Measurements from ENCODE around the gene TSACC.
A peak's percentile ranks its signal among the peaks of the same experiment; 100 is the strongest.

TSACC gene

DNA sequence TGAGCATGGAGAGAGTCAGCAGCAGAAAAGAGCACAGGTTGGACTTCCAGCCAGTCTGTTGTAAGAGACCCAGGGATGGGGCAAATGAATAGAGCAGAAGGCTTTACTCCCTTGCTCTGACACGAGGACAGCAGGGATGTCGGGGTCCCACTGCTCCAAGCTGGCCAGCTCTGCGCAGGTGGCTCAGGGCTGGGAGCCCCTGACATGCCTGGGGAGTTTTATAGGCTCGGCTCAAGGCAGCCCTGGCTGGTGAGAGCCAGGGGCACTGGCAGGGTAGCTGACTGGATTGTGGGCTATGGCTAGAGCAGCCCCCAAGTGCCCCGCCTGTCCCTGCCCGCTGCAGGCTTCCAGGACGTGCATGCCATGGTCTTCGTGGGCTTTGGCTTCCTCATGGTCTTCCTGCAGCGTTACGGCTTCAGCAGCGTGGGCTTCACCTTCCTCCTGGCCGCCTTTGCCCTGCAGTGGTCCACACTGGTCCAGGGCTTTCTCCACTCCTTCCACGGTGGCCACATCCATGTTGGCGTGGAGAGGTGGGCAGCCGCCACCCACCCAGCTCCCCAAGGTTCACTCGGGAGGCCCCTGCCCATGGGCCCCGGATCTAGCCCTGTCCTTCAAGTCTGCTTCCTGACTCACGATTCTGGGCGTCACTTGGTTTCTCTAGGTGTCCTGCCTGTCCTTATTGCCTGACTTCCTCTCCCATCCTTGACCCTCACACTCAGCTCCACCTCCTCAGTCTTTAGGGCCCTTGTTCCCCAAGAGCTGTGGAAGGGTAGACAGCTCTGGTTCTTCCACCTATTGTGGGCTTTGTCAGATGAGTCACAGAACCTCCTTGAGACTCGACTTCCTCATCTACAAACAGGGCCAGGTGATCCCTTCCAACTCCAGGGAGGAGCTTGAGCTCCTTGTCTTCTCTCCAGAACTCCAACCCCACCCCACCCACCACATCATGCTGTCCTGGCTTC lies 38.9 kb downstream of the TSACC start:
- no peak for DNase-seq

DNA sequence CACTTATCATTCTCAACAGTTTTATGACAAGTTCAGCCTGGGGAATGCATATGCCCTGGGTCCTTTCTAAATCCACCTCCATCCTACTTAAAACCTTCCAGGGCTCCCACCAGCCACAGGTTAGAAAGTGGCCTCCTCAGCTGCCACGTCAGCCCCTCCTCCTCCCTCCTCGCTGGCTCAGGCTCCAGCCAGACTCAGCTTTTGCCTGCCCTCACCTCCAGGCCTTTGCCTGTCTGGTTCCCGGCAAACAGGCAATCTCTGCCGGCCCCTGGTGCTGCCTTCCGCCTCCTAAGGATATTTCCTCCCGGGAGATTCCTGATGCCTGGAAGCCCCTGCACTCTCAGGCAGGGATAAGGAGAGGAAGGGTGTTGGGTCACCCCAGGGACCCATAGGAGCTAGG lies 40.2 kb downstream of the TSACC start:
- DNase-seq, result no peak

DNA sequence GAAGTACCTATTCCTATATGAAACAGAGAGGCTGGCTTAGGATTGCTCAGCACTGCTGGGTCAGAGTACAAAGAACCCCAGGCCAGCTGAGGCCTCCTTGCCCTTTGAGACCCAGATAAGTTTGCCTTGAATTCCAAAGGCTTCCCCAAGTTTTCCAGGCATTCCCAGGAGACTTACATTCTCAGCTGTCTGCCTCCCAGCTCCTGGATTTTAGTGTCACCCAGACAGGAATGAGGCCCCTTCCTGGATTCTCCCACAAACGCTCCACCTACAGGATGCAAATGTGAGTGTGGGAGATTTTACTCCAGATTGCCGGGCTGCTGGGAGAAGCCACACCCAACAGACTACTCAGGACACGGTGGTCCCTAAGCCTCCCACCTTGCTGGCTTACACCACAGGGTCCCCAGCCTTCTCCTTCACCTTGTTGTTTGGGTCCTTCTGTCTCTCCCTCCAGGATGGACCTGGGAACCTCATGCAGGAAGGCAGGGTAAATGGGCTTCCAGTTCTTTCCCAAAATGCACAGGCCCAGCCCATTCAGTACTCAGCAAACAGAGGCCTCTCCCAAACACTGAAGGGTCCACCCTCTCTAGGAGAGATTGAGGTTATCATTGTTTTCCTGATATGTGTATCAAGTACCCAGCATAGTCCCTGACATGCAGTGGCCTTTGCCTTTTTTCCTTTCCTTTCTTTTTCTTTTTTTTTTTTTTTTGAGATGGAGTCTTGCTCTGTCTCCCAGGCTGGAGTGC lies 41.3 kb downstream of the TSACC start:
- DNase-seq, result no peak

DNA sequence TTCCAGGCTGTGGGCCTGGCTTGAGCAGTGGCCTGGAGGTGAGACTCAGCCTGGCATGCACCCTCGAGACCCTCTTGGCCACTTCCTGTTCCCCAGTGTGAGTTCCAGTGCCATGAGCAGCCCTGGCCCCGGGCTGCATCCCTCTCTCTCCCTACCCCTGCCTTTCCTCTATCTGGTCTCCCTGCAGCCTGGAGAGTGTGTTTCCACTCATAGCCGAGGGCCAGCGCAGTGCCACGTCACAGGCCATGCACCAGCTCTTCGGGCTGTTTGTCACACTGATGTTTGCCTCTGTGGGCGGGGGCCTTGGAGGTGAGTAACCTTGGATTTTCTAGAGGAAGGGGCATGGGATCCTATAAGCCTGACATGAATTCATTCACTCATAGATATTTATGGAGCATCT lies 44.2 kb downstream of the TSACC start:
- DNase-seq, result no peak

DNA sequence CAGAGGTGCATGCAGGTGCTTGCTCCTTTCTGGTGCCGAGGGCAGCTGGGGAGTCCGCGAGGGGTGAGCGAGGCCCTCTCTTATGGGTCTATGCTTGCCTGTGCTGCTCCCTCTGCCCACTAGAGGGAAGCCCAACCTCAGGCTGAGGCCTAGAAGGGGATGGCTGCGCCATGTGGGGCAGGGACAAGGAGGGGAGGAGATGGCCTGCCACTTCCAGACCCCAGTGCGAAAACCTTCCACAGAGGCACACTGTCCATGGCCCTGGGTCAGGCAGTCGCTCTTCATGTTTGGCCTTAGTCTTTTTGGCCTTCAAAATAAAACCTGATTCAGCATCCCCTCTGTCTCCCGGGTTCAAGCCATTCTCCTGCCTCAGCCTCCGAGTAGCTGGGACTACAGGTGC lies 44.7 kb downstream of the TSACC start:
- peak; percentile 76 for DNase-seq

DNA sequence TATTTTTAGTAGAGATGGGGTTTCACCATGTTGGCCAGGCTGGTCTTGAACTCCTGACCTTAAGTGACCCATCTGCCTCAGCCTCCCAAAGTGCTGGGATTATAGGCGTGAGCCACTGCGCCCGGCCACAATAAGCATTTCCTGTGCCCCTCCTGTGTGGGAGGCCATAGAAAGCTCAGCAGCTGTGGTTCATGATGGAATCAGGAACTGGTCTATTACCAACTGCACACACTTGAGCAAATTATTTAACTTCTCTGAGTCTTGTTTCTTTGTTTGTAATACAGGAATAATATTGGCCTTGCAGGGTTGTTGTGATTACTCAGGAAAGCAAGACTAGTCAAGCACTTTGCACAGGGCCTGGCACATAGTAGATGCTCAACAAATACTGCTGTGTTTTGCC lies 45.7 kb downstream of the TSACC start:
- no peak for DNase-seq

DNA sequence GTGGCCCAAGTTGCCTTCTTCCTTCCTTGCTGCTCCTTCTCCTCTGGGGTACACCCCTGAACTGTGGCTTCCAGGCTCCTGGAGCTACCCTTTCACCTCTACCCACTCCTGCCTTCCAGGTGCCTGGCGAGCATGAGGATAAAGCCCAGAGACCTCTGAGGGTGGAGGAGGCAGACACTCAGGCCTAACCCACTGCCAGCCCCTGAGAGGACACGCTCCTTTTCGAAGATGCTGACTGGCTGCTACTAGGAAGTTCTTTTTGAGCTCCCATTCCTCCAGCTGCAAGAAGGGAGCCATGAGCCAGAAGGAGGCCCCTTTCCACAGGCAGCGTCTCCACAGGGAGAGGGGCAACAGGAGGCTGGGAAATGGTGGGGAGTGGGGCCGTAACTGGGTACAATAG lies 46.3 kb downstream of the TSACC start:
- DNase-seq, result no peak

DNA sequence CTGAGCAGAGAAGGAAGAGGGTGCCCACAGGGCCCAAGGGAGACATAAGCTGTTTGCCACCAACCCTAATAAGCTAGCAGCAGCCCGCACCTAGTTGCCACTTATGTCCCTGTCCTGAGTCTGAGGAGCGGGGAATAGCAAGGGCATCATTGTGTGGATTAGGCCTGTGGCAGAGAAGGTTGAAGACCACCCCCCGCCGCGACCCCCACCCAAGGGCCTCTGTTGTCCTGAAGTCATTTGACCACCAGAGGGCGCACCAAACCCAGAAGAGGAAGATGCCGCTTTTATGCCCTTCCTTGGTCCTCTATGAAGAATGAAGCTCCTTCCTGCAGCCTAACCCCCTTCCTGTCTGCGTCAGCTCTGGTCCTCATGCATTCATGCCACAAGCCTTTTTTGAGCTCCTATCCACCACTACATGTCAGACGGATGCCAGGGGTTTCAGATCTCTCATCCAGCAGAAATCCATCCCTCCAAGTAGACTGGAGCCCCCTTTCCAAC lies 47.3 kb downstream of the TSACC start:
- DNase-seq, result peak; percentile 40

DNA sequence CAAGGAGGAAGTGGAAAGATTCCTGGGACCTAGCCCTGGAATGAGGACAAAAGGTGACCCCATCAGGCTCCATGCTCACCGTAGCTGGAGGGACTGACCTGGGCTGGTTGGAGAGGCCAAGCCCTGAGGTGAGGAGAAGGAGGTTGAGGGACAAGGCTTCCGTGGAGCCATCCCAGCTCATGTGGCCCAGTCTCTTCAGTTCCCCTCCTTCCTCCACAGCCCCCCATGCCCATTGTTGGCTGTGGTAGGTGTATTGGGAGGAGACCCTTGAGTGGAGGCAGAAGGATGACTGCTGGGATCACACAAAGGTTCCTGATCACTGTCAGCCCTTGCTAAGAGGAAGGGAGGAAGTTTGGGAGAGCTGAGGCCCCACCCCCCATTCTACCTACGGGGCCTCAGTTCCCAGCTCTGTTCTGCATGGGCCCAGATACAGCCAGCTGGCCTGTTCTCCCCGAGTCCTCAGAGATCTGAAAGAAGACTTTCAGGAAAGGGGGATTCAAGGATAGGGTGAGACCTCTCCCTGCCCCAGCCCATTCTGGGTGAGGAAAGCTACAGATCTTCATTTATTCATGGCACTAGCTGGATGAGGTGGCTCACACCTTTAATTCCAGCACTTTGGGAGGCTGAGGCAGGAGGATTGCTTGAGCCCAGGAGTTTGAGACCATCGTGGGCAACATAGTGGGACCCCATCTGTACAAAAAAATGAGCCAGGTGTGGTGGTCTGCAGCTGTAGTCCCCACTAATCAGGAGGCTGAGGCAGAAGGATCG lies 48.0 kb downstream of the TSACC start:
- no peak for DNase-seq

DNA sequence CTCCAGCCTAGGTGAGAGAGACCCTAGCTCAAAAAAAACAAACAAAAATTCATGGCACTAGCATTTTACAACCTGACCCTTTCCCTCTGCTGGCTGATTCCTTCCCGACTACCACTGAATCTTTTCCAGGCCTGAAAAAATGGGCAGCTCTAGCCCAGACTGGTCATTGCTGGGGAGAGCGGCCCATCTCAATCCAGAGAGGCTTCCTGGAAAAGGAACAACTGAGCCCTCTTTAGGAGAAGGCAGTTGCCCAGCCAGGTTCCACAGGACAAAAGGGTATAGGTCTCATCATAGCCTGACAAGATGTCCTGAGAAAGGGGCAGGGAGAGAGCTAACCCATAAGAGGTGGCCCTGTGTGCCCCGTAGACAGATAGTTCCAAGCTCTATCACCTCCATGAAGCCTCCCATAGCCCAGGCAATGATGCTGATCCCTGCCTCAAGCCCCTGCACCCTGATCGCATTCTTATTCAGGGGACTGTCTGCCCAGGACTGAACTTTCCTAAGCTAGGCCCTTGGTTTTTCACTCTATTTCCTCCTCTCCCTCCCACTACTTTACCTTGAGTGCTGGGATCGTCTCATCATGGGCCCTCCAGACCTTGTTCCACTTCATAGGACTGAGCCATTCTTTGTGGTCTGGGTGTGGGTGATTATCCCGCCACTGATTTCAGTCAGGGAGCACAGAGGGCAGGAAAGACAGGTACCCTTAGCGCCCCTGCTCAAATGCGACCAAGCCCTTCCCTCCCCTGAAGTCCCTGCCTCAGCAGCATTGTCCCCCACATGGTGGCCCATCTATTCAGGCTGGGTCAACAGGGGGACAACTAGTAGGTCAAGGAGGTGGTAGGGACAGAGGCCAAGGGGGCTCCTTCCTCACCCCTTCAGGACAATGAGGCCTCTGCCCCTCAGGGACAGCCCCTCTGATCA lies 48.9 kb downstream of the TSACC start:
- no peak for DNase-seq

DNA sequence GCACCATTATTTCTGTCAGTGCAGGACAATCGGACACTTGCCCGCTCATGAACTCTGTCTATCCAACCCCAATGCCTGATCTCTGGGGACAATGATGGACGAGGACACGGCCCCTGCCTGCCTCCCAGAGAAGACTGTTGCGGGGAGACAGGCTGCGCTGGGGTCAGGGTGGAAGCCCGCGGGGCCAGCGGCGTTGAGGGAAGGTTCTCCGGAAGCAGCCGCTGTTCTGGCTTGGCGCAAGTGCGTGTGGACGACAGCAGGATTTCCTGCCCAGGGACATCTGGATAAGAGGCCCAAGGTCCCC lies 49.5 kb downstream of the TSACC start:
- DNase-seq, result no peak

DNA sequence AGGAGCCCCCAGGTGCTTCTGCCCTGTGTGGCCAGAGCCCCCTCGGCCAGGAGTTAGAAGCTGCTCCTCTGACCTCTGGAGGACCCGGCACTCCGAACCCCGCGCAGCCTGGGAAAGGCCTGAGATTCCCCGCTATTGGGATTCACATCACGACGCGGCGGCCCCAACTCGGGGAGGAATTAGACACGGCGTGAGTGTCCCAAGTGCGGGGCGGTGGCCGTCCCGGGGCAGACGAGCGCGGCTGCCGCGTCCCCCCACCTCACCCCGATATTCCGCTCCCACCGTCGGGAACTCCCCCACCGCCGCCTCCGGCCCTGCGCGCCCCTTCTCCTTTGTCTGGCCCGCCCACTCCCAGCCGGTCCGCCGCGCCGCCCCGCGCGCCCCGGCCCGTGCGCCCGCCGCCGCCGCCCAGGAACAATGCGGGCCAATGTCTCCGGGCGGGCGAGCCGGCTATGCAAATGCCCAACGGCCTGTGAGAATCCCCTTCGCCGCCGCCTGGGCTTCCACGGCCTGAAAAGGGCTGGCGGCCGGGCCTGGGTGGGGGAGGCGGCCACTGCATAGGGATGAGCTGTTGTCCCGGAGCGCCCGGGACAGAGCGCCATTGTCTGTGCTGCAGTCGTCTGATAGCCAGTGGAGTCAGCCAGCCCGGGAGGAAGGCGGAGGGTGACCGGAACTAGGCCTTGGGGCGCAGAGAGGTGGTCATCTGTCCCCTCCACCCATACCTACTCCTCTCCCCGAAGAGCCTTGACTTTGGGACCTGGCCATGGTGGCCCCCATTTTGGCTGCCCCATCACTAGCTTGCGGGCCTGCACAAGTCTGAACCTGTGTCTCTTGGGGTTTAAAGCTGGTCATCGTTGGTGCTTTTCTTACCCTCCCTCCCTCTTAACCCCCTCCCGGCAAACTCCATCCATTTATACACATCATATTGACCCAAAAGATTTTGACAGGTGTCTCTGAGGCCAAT lies 50.1 kb downstream of the TSACC start:
- peak; percentile 41 for DNase-seq

DNA sequence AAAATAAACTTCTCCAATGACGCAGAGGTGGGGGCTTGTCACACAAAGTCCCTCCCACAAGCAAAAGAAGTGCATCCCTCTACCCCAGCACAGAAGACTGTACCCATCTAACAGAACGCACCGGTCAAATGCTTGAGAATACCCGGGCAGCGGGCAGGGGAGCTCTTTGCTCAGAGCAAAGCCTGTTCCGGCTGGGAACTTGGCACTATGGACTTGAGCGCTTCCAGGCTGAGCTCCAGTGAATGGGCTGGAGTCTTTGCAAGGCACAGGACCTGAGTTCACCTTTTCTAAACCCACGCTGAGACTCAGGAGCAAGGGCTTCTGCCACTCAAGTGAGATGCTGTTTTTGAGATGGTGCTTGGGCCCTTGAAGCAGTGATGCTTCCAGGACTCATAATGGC lies 51.0 kb downstream of the TSACC start:
- DNase-seq, result no peak

DNA sequence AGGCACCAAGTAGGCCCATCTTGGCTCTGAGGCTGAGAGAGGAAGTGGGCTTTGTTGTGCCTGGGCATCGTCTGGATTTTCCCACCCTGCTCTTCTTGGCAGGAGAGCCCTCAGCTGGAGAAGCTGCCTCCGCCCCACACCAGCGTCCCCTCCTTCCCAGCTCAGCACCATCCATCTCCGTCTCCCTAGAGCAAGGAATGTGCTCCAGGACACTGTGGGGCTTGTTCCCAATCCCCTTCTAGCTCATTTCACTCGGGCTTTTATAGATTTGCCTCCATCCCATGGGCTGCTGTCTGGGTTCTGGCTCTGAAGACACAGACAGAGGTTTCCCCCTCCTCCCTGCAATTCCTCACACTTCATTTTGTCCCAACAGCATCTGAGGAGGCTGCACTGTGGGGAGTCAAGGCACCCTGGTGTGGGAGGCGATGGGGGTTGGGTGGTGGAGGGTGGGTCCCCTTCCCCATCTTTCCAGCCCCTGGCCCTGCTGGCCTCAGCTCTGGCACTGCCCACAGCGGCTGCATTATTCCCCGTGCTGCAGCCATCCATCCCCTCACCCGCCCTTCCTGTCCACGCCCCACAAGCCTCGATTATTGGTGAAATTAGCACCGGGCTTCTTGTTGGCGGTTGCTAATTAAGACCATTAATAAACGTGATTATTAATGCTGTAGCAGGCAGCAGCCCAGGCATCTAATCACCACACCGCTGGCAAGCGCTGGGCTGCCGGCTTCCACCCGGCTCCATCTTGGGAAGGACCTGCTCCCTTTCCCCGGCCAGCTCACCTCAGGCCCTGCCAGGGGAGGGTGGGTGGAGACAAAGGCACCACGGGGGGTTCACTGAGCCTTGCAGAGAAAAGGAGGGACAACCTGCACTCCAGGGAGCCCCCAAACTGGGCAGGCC lies 52.4 kb downstream of the TSACC start:
- no peak for DNase-seq

DNA sequence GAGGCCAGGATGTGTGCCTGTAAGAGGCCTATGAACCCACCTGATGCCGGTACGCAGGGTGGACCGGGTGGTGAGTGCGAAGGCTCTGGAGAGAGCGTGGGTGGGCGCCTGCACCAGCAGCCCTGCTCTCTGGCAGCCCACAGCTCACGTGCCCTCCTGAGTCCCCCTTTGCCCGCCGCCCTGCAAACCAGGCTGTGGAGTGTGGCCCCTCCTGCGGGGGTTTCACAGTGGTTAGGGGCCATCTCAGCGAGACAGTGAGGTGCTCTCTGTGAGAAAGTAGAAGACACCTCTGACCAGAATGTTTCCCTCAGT lies 53.0 kb downstream of the TSACC start:
- no peak for DNase-seq

DNA sequence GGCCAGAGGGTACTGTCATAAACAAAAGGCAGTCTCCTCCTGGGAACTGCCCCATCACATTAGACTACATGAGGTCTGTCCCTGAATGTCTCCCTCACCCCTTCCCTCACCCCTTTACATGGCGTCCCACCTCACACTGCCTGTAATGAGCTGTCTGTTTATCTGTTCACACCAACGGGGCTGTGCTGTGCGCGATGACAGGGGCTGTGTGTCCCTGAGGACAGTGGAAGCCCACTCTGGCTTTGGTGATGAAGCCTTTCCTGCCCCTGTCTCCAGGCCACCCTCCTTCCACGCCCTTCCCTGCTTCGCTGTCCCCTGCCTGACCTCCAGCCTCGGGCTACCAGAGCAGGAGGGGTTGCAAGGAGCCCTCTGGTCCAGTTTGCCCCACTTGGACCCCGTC lies 53.4 kb downstream of the TSACC start:
- no peak for DNase-seq

DNA sequence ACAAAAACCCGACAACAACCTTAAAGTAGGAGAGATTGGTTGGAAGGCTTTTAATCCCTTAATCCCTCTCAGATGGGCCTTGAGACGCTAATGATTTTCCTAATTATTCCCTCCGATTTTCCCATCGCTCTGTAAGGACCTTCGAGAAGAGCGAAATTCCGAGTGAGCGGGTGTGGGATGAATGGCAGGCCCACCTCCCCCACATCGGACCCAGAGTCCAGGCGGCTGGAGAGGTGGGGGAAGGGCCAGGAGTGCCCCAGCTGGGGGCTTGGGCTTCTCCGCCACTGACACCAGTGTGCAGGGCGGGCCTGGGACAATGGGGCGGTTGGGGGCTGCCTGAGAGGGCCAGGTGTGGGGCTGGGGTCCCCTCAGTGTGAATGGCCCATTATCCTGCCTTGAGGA lies 54.1 kb downstream of the TSACC start:
- no peak for DNase-seq

DNA sequence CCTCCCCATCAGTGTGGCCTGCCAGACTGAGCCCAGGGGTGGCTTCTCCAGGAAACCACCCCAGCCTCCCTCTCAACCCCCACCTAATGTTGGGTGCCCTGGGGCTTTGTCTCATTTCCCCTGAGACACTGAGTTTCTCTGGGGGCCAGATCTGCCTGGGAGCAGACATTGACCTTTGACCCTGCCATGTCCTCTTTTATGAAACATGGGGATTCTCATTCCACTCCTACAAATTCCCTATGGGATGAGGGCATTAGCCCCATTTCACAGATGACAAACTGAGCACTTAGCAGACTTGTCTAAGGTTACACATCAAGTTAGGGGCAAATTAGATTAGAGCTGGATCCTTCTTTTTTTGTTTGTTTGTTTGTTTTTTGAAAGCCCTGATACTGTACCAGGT lies 54.8 kb downstream of the TSACC start:
- DNase-seq, result no peak

DNA sequence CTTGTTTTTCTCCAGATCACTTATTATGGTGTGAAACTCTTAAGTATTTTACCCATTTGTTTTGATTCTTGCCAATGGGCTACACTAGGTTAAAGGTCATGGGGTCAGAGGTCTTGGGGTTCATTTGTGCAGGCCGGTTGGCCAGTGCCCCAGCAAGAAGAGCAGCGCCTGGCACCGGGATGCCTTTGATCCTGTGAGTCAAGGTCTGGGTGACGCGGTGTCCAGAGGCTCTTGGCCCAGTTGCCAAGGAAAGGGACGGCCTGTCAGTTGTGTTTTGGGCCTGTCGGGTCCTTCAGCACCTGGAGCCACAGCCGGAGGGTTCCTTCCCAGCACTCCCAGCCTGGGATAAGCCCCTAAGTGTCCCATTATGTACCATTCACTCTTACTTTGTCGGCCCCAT lies 55.8 kb downstream of the TSACC start:
- DNase-seq, result no peak

DNA sequence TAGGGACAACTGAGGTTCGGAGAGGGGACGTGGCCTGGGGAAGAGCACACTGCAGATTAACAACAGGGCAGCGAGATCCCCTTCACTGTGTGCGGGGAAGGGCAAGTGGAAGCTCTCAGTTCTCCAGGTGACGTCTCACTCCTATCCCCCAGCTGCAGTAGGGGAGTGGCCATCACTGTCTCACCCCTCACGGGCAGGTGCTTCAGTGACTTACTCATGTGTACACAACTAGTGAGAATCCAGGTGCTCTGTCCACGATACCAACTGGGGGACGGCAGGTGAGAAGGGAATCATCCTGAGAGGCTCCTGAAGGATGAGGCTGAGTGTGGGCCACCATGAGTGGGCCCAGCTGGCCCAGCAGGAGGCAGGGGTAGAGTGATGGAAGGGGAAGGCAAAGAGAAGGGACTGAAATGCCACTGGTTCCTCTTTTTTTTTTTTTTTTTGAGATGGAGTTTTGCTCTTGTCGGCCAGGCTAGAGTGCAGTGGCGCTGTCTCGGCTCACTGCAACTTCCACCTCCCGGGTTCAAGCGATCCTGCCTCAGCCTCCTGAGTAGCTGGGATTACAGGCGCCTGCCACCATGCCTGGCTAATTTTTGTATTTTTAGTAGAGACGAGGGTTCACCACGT lies 56.6 kb downstream of the TSACC start:
- DNase-seq, result no peak
